ENCODE measurements around the gene UBE2E2. TPM values are rescaled to one million over a fixed set of nuclear protein-coding genes. Genes with fewer than 3 reads are reported as not detected.

Gene UBE2E2
- polyA plus RNA-seq, 1 donor (not counting 4 experiments of a cell fraction or from before 2014, with no cell fraction given) = 63.2 TPM

DNA sequence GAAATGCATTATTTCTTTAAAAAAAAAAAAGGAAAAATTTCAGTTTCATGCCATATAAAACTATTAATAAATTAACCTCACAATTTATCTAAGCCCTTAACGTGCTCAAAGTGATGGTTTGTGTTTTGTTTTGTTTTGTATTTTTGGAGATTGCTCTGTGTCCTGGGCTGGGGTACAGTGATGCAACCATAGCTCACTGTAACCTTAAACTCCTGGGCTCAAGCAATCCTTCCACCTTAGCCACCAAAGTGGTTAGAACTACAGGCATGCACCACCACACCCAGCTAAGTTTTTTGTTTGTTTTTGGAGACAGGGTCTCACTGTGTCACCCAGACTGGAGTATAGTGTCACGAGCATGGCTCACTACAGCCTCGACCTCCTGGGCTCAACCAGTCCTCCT lies 180.7 kb downstream of the UBE2E2 start:
- DNase-seq (ENCODE audit: low read depth, low spot score) = no peak
- no peak overlapping the region for H3K4me2 ChIP-seq (ENCODE audit: control insufficient read depth, extremely low read depth, insufficient read depth, low read depth, low read length)
- no peaks in the 10 kb centered on the region for H3K9me1 ChIP-seq (ENCODE audit: control insufficient read depth, extremely low read depth, insufficient read depth, low read length)
- peaks cover 1% of the 10 kb centered on the region for H3K79me2 ChIP-seq (ENCODE audit: control insufficient read depth, insufficient read depth, low read length)
- H3K4me1 ChIP-seq (ENCODE audit: control insufficient read depth, extremely low read depth, insufficient read depth, low read length) = no peaks in the 10 kb centered on the region
- H3K4me3 ChIP-seq (ENCODE audit: control insufficient read depth in 2 of 3, extremely low read depth in 1 of 3, insufficient read depth in 2 of 3, low read depth in 1 of 3, low read length in 3 of 3) = no peak overlapping the region
- dilution Hi-C loops (cut with MboI; ENCODE audit: extremely low pct_ligation_motif_present, low sequenced_read_pairs) = no loop called here
- no peaks in the 10 kb centered on the region for H3K36me3 ChIP-seq (ENCODE audit: control insufficient read depth in 2 of 2, extremely low read depth in 1 of 2, insufficient read depth in 2 of 2, low read length in 2 of 2)
- TF ChIP-seq, protein P1, sequence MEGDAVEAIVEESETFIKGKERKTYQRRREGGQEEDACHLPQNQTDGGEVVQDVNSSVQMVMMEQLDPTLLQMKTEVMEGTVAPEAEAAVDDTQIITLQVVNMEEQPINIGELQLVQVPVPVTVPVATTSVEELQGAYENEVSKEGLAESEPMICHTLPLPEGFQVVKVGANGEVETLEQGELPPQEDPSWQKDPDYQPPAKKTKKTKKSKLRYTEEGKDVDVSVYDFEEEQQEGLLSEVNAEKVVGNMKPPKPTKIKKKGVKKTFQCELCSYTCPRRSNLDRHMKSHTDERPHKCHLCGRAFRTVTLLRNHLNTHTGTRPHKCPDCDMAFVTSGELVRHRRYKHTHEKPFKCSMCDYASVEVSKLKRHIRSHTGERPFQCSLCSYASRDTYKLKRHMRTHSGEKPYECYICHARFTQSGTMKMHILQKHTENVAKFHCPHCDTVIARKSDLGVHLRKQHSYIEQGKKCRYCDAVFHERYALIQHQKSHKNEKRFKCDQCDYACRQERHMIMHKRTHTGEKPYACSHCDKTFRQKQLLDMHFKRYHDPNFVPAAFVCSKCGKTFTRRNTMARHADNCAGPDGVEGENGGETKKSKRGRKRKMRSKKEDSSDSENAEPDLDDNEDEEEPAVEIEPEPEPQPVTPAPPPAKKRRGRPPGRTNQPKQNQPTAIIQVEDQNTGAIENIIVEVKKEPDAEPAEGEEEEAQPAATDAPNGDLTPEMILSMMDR (optimal IDR thresholded peaks at IDR 0.05 in 1 of 3, IDR thresholded peaks at IDR 0.05 in 1 of 3, conservative IDR thresholded peaks at IDR 0.05 in 1 of 3; ENCODE audit: extremely low read depth in 1 of 3, insufficient read depth in 2 of 3, low read length in 3 of 3) = no peak
- no peak for TF ChIP-seq EZH2 (IDR thresholded peaks at IDR 0.05; ENCODE audit: low read length)
- no peak overlapping the region for H2AFZ ChIP-seq (ENCODE audit: control insufficient read depth, low read length)
- H4K20me1 ChIP-seq (ENCODE audit: control insufficient read depth, extremely low read depth, insufficient read depth, low read length) = no peaks in the 10 kb centered on the region
- no peak for FAIRE-seq
- H3K27me3 ChIP-seq (ENCODE audit: control insufficient read depth, extremely low read depth, insufficient read depth, low read length) = no peaks in the 10 kb centered on the region
- H3K27ac ChIP-seq (ENCODE audit: control insufficient read depth, insufficient read depth, low read length) = no peak overlapping the region
- no peak overlapping the region for H3K9ac ChIP-seq (ENCODE audit: control insufficient read depth, extremely low read depth, insufficient read depth, low read length)
- H3K9me3 ChIP-seq (ENCODE audit: control insufficient read depth, low read depth, low read length) = no peaks in the 10 kb centered on the region

DNA sequence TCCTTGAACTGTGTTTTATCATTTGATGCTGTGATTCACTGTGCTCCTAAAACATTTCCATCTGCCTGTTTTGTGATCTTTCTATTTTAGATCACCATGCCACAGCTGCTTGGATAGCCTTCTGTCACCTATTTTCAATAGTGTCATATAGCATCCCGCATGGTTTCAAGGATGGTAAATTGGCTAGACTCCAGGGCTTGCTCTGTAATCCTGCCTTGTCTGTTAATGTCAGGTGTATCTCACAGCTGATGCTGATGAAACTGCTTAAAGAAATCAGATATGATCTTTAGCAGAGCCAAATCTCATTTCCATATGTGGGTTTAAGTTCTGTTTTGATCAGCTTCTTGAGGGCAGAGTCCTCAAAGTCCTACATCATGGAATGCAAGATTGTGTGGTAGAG lies 182.2 kb downstream of the UBE2E2 start:
- Histone ChIP-seq H3K27ac (ENCODE audit: control insufficient read depth, insufficient read depth, low read length) (no peak overlapping the region), H3K4me2 (ENCODE audit: control insufficient read depth, extremely low read depth, insufficient read depth, low read depth, low read length) (no peak overlapping the region), H3K79me2 (ENCODE audit: control insufficient read depth, insufficient read depth, low read length) (peaks cover 1% of the 10 kb centered on the region), H3K27me3 (ENCODE audit: control insufficient read depth, extremely low read depth, insufficient read depth, low read length) (no peaks in the 10 kb centered on the region), H3K9me3 (ENCODE audit: control insufficient read depth, low read depth, low read length) (no peaks in the 10 kb centered on the region), H4K20me1 (ENCODE audit: control insufficient read depth, extremely low read depth, insufficient read depth, low read length) (no peaks in the 10 kb centered on the region), H3K36me3 (ENCODE audit: control insufficient read depth in 2 of 2, extremely low read depth in 1 of 2, insufficient read depth in 2 of 2, low read length in 2 of 2) (no peaks in the 10 kb centered on the region), H3K9me1 (ENCODE audit: control insufficient read depth, extremely low read depth, insufficient read depth, low read length) (no peaks in the 10 kb centered on the region), H3K4me3 (ENCODE audit: control insufficient read depth in 2 of 3, extremely low read depth in 1 of 3, insufficient read depth in 2 of 3, low read depth in 1 of 3, low read length in 3 of 3) (no peak overlapping the region), H3K4me1 (ENCODE audit: control insufficient read depth, extremely low read depth, insufficient read depth, low read length) (no peaks in the 10 kb centered on the region), H2AFZ (ENCODE audit: control insufficient read depth, low read length) (no peak overlapping the region), H3K9ac (ENCODE audit: control insufficient read depth, extremely low read depth, insufficient read depth, low read length) (no peak overlapping the region)
- TF ChIP-seq, protein P1 (optimal IDR thresholded peaks at IDR 0.05 in 1 of 3, IDR thresholded peaks at IDR 0.05 in 1 of 3, conservative IDR thresholded peaks at IDR 0.05 in 1 of 3; ENCODE audit: extremely low read depth in 1 of 3, insufficient read depth in 2 of 3, low read length in 3 of 3) = no peak
- no peak for TF ChIP-seq EZH2 (IDR thresholded peaks at IDR 0.05; ENCODE audit: low read length)
- DNase-seq (ENCODE audit: low read depth, low spot score) (no peak), FAIRE-seq (no peak)
- dilution Hi-C loops (cut with MboI; ENCODE audit: extremely low pct_ligation_motif_present, low sequenced_read_pairs) = no loop called here

Measured in keratinocyte (primary cell).